HepG2 (cell line): ENCODE measurements around the gene FDPS. TPM values are rescaled to one million over a fixed set of nuclear protein-coding genes. Genes with fewer than 3 reads are reported as not detected.

Experiments used
- DRAP1 ChIP-seq: IDR thresholded peaks from 2 replicates; pipeline ENCODE4 v1.6.1; 2016; ENCODE audit warnings: missing genetic modification reagents, missing compliant biosample characterization
- FOXK2 ChIP-seq: fragments of 450-650 bp; IDR thresholded peaks from 2 replicates; pipeline ENCODE4 v1.6.1; 2016
- HDAC6 ChIP-seq: fragments of 200-600 bp; sonication (generic); IDR thresholded peaks from 2 replicates; pipeline ENCODE4 v1.7.0; 2017; ENCODE audit warnings: mild to moderate bottlenecking, antibody characterized with exemption, low read length, low read depth
- HIC2 ChIP-seq: sonication (generic); formaldehyde crosslinking; IDR thresholded peaks from 2 replicates; pipeline ENCODE4 v1.9.0; 2022; ENCODE audit warnings: low read depth, missing genetic modification reagents
- MAFF ChIP-seq: IDR thresholded peaks from 2 replicates; pipeline ENCODE4 v1.6.1; 2011; ENCODE audit warnings: low read depth, low read length, improper control_type of control experiment
- TIGD3 ChIP-seq: sonication (generic); formaldehyde crosslinking; IDR thresholded peaks from 2 replicates; pipeline ENCODE4 v1.5.1; 2020; ENCODE audit warnings: mild to moderate bottlenecking, missing genetic modification reagents, borderline replicate concordance
- YEATS2 ChIP-seq: sonication (generic); formaldehyde crosslinking; IDR thresholded peaks from 2 replicates; pipeline ENCODE4 v1.4.0; 2020; ENCODE audit warnings: missing genetic modification reagents, borderline replicate concordance
- ZBTB40 ChIP-seq, 2 experiments: fragments of 450-650 bp in 1 of 2; sonication (generic) in 1 of 2; formaldehyde crosslinking in 1 of 2; IDR thresholded peaks; 2 replicates each; pipeline versions ENCODE4 v1.6.1 to v1.8.0; 2016 to 2022; ENCODE audit warnings: antibody characterized with exemption in 1 of 2, mild to moderate bottlenecking in 1 of 2, missing genetic modification reagents in 1 of 2
- ZEB1 ChIP-seq: IDR thresholded peaks from 2 replicates; pipeline ENCODE4 v1.6.1; 2012; ENCODE audit warnings: mild to moderate bottlenecking, low read depth, inconsistent platforms; ENCODE audit not compliant: insufficient replicate concordance
- ZNF292 ChIP-seq: sonication (generic); formaldehyde crosslinking; IDR thresholded peaks from 2 replicates; pipeline ENCODE4 v1.8.1; 2022; ENCODE audit warnings: mild to moderate bottlenecking, low read depth, missing genetic modification reagents, borderline replicate concordance
- ZNF350 ChIP-seq: sonication (generic); formaldehyde crosslinking; IDR thresholded peaks from 2 replicates; pipeline ENCODE4 v1.4.0; 2020; ENCODE audit warnings: mild to moderate bottlenecking, low read depth, missing genetic modification reagents, borderline replicate concordance
- ZNF629 ChIP-seq: sonication (generic); formaldehyde crosslinking; conservative IDR thresholded peaks from 2 replicates; pipeline ENCODE4 v1.5.0; 2020; ENCODE audit warnings: missing genetic modification reagents
- ZNF75D ChIP-seq: sonication (generic); formaldehyde crosslinking; IDR thresholded peaks from 2 replicates; pipeline ENCODE4 v1.8.1; 2023; ENCODE audit warnings: missing genetic modification reagents, mild to moderate bottlenecking, borderline replicate concordance
- ZNF891 ChIP-seq: sonication (generic); formaldehyde crosslinking; IDR thresholded peaks from 2 replicates; pipeline ENCODE4 v1.5.0; 2020; ENCODE audit warnings: mild to moderate bottlenecking, missing genetic modification reagents
- polyA plus RNA-seq, 8 experiments: library from polyadenylated mRNA; depleted of rRNA in 3 of 8; stranded (reverse) in 7 of 8; unstranded in 1 of 8; fragments of >200 nt; fragmentation: Illumina TruSeq in 4 of 8; extraction: Trizol in 4 of 8; gene quantifications; 2 replicates each; pipeline versions ENCODE4 v1.2.1 to v1.2.3, GENCODE V29; 2011 to 2016; ENCODE audit warnings: low read depth in 4 of 8, missing spikeins in 1 of 8, mixed read lengths in 1 of 8; ENCODE audit not compliant: insufficient read depth in 1 of 8
- total RNA-seq, 5 experiments: library from RNA; depleted of rRNA; stranded (reverse); fragments of >200 nt; fragmentation: Illumina TruSeq; extraction: Trizol; gene quantifications; 2 replicates each; pipeline ENCODE4 v1.2.3, GENCODE V29; 2016; ENCODE audit warnings: low read depth in 1 of 5

Gene FDPS
- total and polyA plus RNA-seq, 2 of the 13 experiments (the other 11 are each of a cell fraction or from before 2014, with no cell fraction given) = 264 to 519 TPM

- no peak for TF ChIP-seq ZBTB40 (IDR thresholded peaks at IDR 0.05)
- TF ChIP-seq ZBTB40 (CRISPR knock-in tag; IDR thresholded peaks at IDR 0.05) = peak; percentile 36; the same call in 1 of the 2 replicates
- TF ChIP-seq ZNF75D (CRISPR knock-in tag) = no peak
- no peak for TF ChIP-seq HIC2 (CRISPR knock-in tag)
- TF ChIP-seq TIGD3 (CRISPR knock-in tag) = no peak
- TF ChIP-seq HDAC6 = no peak
- no peak for TF ChIP-seq FOXK2
- peak; percentile 72 for TF ChIP-seq ZNF350 (CRISPR knock-in tag)
- peak; percentile 62; the same call in 1 of the 2 replicates for TF ChIP-seq ZNF891 (CRISPR knock-in tag)
- no peak for TF ChIP-seq ZNF629 (CRISPR knock-in tag)
- TF ChIP-seq DRAP1 (CRISPR knock-in tag) = peak; percentile 77
- no peak for TF ChIP-seq ZNF292 (CRISPR knock-in tag)
- no peak for TF ChIP-seq ZEB1
- no peak for TF ChIP-seq MAFF
- peak; percentile 96 for TF ChIP-seq YEATS2
Observed at GRCh38 chr1:155273343-155274245, 35.1 kb upstream of the FDPS start, which contains the start of gene CLK2 (continued).
